GM11168 (cell line): ENCODE results near the gene THADA.
"Not testable (repeated sequence)": the region's sequence is repeated elsewhere in the genome, so short reads cannot be mapped to it uniquely, and the experiment has no call there.

Source experiments
- in situ Hi-C: fragments of 300-500 bp; cut with MboI; formaldehyde crosslinking; loops from one replicate; pipeline ENCODE4 v1.12.0; 2022; ENCODE audit warnings: low sequenced_read_pairs; ENCODE audit not compliant: unreplicated experiment

THADA gene

GRCh38 chr2:43604674-43605073 lies 8.8 kb upstream of the THADA start:
- in situ Hi-C loops, result no loop called here

DNA sequence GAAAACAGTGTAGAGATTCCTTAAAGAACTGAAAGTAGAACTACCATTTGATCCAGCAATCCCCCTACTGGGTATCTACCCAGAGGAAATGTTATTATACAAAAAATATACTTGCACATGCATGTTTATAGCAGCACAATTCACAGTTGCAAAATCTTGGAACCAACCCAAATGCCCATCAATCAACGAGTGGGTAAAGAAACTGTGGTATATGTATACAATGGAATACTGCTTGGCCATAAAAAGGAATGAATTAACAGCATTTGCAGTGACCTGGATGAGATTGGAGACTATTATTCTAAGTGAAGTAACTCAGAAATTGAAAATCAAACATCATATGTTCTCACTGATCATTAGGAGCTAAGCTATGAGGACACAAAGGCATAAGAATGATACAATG lies 4.8 kb upstream of the THADA start:
- in situ Hi-C loops, result not testable (repeated sequence)

GRCh38 chr2:43594875-43595274 lies 963 bp downstream of the THADA start:
- in situ Hi-C loops, result no loop called here

- in situ Hi-C loops, result no loop called here
These were observed 2.6 kb downstream of the THADA start for GRCh38 chr2:43593254-43593653.

GRCh38 chr2:43592443-43592842 lies 3.4 kb downstream of the THADA start:
- in situ Hi-C loops, result no loop called here

DNA sequence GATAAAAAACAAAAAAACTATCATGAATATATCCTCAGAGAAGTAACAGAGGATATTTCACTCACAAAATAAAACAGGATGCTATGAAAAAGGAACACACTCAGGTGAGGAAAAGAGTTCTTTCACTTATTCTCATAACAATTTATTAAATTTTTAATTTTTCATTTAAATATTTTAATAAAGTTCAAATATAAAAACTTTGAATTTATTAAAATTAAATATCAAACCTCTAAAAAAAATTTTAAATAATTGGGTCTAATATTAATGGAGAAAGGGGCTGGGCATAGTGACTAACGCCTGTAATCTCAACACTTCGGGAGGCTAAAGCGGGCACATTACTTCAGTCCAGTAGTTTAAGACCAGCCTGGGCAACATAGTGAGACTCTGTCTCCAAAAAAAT lies 10.1 kb downstream of the THADA start:
- in situ Hi-C loops, result no loop called here

DNA sequence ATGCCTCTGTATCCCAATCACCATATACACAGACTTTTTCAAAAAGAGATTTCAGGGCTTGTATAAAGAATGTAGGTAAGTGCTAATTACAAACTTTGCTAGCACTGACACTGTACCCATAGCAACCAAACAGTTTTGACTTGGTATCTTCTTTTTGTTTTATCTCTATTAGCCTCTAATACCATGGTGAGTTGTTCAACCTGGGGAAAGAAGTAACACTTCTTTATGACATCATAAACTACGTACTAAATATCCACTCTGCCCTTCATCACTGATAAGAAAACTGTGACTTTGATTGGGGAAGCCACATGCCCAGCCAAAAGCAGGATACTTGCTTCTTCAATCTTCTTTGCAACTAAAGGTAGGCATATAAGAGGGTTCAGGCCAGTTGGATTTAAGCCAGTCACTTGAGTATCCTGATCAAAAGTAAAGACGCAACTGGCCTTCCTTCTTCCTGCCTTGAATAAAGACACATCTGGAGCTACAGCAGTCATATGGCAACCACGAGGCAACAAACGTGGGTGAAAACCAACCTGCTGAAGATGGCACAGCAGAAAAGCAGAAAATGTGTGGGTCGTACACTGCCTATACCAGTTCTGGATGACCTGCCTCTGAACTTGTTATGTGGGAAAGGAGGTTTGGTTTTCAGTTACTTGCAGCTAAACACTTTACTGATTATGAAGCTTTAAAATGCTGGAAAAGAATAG lies 16.4 kb downstream of the THADA start:
- in situ Hi-C loops, result no loop called here

GRCh38 chr2:43576981-43577892 lies 18.6 kb downstream of the THADA start:
- in situ Hi-C loops, result no loop called here

DNA sequence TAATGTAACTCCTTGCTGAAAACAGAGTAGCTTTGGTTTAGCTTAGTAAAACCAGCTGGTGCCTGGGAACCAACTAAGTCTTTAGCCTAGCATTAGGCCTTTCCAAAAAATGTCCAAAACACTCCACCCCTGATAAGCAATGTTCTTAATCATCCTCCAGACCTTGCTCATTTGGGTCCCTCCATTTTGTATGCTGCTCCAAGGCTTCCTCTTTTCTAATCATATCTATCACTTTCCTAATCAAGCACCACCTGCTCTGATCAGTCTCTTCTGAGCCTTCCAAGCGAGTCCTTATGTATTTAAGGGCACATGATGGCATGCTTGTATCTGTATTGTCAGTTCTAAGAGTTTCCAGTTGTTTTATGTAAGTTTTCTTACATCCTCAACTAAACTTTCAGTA lies 23.6 kb downstream of the THADA start:
- in situ Hi-C loops, result no loop called here

- in situ Hi-C loops, result no loop called here
These were observed 25.9 kb downstream of the THADA start for GRCh38 chr2:43569921-43570320.

GRCh38 chr2:43568228-43568627 lies 27.6 kb downstream of the THADA start:
- in situ Hi-C loops, result no loop called here

DNA sequence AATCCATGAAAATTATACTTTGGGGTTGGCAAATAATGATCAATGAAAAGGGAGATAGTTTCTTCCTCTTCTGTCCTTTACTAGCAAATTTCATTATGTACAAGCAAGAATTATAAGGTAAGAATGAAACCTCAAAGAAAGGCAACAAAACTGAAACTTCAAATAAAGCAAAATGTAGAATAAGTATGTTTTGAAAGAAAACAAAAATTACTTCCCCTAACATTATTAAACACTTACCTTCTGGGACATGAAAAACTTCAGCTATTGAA lies 29.4 kb downstream of the THADA start:
- in situ Hi-C loops, result no loop called here

- in situ Hi-C loops, result no loop called here
These were observed 32.2 kb downstream of the THADA start for GRCh38 chr2:43563679-43564078.

DNA sequence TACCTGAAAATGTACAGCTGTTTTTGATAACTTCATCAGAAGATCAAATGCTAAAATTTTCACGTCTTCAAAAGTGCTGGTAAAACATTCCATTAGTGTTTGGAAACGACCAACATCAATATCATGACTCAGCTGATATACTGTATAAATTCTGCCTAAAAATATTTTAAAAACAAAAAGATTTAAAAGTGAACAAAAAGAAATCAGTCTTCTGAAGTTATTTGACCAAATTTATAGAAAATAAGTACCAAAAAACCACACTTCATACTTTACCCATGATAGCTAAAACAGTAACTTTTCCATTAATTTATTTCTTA lies 35.6 kb downstream of the THADA start:
- in situ Hi-C loops, result no loop called here

DNA sequence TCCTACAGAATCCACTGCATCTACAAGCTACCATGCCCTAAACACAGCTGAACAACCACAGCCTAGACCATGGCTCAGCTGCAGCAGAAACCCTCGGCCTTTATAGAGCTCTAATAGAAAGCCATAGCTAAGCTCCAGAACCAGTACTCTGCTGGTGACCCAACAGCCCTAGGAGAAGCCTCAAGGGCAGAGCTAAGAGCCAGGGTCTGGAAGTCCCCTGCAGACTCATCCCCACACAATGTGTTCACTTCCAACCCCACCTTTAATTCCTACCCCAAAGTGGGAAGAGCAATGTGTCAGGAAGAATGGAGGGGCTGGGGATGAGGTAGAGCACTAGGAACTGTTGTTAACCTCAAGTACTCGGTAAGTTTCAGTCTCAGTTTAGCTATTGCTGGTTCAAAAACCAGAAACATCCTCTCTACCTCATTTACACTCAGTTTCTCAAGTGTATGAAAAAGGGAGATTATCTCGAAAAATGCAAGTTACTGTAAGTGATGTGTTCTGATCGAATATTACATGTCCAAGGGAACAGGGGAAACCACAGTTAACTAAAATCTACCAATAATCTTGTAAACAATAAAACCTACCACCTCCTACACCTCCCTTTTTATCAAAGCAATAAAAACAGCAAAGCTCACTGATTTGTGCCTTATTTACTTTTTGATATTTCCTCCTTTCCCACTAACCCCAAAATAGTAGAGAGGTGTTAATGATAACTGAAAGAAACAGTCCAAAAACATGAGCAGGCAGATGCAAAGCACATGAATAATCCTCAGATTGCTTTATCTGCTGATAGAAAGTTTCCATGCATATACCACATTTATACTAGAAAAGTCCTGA lies 36.2 kb downstream of the THADA start:
- in situ Hi-C loops, result no loop called here

- in situ Hi-C loops, result no loop called here
These were observed 38.6 kb downstream of the THADA start for GRCh38 chr2:43557196-43557595.

DNA sequence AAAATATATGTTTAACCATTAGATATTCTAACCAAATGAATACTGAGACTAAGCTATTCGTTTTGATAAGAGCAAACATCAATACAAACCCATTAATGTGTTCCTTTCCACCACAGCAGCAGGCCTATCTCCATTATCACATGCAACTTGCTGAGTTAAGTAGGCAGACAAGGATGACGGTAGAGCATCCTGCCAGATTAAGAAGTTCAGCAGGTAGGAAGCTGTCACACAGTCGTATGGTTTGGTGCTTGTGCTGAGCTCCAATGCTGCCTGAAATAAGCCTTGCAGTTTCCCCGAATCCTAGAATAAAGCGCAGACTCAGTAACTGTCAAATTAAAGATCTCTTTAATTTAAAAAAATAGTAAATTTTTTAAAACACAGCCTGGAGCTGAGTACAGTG lies 39.6 kb downstream of the THADA start:
- in situ Hi-C loops, result no loop called here

DNA sequence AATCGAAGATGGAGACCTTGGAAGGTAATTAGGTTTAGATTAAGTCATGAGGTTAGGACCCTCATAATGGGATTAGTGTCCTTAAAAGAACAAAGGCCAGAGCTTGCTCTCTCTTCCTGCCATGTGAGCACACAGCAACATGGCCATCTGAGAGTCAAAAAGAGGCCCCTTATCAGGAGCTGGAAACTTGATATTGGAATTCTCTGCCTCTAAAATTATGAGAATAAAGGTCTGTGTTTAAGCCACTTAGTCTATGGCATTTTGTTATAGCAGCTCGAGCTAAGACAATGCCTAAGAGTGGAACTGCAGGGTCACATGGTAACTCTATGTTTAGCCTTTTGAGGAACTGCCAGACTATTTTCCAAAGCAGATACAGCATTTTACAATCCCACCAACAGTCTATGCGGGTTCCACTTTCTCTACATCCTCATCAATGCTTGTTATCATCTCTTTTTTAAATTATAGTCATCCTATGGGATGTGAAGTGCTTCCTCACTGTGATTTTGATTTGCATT lies 42.4 kb downstream of the THADA start:
- in situ Hi-C loops, result no loop called here

GRCh38 chr2:43551990-43552389 lies 43.8 kb downstream of the THADA start:
- in situ Hi-C loops, result no loop called here

DNA sequence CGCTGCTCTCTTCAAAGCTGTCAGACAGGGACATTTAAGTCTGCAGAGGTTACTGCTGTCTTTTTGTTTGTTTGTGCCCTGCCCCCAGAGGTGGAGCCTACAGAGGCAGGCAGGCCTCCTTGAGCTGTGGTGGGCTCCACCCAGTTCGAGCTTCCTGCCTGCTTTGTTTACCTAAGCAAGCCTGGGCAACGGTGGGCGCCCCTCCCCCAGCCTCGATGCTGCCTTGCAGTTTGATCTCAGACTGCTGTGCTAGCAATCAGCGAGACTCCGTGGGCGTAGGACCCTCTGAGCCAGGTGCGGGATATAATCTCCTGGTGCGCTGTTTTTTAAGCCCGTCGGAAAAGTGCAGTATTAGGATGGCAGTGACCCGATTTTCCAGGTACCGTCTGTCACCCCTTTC lies 47.5 kb downstream of the THADA start:
- in situ Hi-C loops, result not testable (repeated sequence)
